GM12873 (cell line): ENCODE results near the gene DCPS.

Experiments used
- CTCF ChIP-seq: IDR thresholded peaks from 2 replicates; pipeline ENCODE4 v1.5.1; 2012; ENCODE audit warnings: low read depth, mild to moderate bottlenecking, moderate library complexity, low read length, control low read depth; ENCODE audit not compliant: insufficient read depth; ENCODE audit errors: missing control alignments

The DCPS gene

GRCh38 chr11:126394036-126394435 is 90.2 kb downstream of the DCPS start:
- TF ChIP-seq CTCF: no peak
